Fibroblast of skin of abdomen (primary cell): ENCODE results near the gene ERG. TPM values are rescaled to one million over a fixed set of nuclear protein-coding genes. Genes with fewer than 3 reads are reported as not detected.

ENCODE experiments used
- DNase-seq: peaks from one replicate; pipeline ENCODE4 v3.0.0-alpha.2; 2013
- polyA plus RNA-seq, 2 experiments: library from polyadenylated mRNA; unstranded; fragments of 120-200 nt; gene quantifications; one replicate each; pipeline ENCODE4 v1.2.1, GENCODE V29; 2013; ENCODE audit not compliant: insufficient read length in 2 of 2

ERG gene
- 1.2 TPM for polyA plus RNA-seq (2013, experiment 1 of 2; ENCODE audit: insufficient read length)
- polyA plus RNA-seq (2013, experiment 2 of 2; ENCODE audit: insufficient read length) = 1.4 TPM

GRCh38 chr21:38498057-38498833 lies at the start of gene ERG:
TSS of gene ERG (minus strand) at chr21:38498477. CDS start at chr21:38498380, 97 bp downstream.
- no peak for DNase-seq

DNA sequence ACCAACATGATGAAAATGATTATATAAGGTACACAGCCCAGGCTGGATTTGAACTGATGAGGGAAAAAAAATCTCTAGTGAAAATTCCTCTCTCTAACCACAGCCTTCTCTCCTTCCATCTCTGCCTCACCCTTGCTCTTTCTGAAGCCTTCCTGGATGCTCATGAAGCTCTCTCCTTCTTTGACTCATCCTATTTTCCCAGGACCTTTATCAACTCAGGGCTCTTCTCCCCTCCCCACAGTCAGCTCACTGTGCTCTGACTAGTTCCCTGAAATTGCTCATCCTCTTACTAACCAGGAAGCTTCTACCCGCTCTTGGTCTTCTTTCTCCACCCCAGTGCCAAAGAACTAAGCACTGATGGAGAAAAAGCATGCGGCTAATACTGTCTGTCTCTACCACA lies 46.4 kb upstream of the ERG start:
- DNase-seq = peak; percentile 92

- DNase-seq = no peak
Measured at GRCh38 chr21:38542263-38542662, 44.0 kb upstream of the ERG start.

- DNase-seq = no peak
Measured at GRCh38 chr21:38538353-38538752, 40.1 kb upstream of the ERG start.

- no peak for DNase-seq
Measured at GRCh38 chr21:38534591-38534990, 36.3 kb upstream of the ERG start.

DNA sequence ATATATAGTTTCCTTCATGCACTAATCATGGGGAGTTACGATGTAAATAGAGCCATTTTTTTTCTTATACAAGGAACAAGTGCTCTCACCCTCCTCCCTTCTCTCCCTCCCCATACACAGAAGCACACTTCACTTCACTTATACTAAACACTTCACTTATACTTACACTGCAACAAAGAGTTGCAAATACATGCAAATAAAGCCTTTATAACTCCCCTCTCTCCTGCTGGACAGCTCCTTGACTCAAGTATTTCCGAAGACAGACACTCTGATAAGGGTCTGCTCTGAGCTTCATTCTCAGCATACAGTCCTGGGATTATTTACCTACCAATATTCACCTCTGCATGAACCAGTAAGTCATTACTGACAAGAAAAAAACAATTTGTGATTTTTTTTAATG lies 35.6 kb upstream of the ERG start:
- no peak for DNase-seq

DNA sequence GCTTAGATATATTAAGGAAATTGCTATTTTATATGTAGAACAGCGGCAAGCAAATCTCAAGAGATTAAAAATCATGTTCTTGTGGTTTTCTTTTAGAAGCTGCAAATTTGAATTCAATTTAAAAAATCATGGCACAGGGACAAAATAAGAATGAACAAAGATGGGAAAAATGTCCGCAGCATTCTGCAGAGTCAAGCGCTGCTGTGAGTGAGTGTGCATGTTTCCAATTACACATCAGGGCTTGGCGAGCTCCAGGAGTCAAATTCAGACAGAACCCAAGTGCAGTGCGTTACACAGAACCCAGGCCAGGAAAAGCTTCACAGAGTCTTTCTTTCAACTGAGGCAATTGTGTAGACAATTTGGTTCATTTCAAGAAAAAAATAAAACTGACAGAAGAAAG lies 33.3 kb upstream of the ERG start:
- DNase-seq = peak; percentile 83

- DNase-seq = peak; percentile 18
Measured at GRCh38 chr21:38531039-38531541, 32.8 kb upstream of the ERG start.

DNA sequence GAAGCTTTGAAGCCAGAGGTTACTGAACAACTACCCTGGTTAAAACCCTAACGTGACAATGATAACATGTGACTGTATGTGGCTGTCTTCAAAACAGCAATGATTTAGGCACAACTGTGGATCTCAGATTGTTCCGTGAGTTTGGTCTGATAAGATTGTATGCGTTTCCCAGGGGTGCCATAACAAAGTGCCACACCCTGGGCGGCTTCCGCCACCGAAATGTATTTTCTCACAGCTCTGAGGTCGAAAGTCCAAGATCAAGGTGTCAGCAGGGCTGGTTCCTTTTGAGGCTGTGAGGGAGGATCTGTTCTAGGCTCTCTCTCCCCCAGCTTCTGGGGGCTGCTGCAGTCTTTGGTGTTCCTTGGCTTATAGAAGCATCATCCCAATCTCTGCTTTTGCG lies 29.5 kb upstream of the ERG start:
- no peak for DNase-seq

GRCh38 chr21:38525454-38525853 lies 27.2 kb upstream of the ERG start:
- no peak for DNase-seq

GRCh38 chr21:38524168-38525153 lies 26.2 kb upstream of the ERG start:
- no peak for DNase-seq

DNA sequence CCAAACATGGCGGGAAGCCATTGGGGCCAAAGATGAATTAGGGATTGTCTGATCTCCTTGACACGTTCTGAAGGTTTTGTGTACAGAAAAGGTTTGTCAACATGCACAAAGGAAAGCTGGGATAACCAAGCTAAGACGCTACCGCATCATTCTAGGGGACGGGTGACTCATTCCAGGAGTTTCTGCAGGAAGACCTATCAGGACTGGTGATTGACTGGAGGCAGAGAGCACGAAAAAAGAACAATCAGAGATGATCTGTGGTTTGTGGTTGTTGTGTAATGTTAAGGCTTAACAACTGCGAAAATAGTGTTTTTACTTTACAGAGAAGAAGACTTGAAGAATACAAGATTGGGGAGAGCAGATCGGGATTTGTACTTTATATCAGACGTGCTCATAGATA lies 22.2 kb upstream of the ERG start:
- no peak for DNase-seq

- no peak for DNase-seq
Measured at GRCh38 chr21:38511662-38512243, 13.5 kb upstream of the ERG start.

GRCh38 chr21:38511198-38511597 lies 12.9 kb upstream of the ERG start:
- no peak for DNase-seq

DNA sequence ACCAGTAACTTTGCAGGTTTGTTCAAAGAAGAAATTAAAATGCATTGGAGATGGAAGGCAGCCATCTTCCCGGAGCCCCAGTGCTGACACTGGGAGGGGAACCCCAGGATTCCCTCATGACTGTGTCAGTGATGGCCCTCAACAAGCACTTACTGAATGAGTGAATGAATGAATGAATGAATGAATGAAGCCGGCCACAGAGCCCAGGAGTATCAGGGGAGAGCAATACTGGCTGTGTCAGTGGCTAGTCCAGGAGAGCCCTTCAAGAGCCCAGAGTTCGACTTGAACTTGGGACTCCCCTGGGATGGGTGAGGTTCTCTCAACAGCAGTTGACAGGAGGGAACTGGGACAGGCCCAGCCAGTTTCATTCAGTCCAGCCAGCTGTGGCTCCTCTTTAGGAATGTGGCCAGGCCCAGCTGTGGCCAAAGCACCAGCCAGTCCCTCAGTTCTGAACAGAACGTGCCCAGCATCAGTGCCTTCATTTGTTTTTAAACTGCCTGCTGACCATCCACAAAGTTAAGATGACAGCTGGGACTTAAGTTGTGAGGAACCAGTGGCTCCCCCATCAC lies 9.2 kb upstream of the ERG start:
- DNase-seq = no peak

GRCh38 chr21:38506661-38507281 lies 8.5 kb upstream of the ERG start:
- no peak for DNase-seq

DNA sequence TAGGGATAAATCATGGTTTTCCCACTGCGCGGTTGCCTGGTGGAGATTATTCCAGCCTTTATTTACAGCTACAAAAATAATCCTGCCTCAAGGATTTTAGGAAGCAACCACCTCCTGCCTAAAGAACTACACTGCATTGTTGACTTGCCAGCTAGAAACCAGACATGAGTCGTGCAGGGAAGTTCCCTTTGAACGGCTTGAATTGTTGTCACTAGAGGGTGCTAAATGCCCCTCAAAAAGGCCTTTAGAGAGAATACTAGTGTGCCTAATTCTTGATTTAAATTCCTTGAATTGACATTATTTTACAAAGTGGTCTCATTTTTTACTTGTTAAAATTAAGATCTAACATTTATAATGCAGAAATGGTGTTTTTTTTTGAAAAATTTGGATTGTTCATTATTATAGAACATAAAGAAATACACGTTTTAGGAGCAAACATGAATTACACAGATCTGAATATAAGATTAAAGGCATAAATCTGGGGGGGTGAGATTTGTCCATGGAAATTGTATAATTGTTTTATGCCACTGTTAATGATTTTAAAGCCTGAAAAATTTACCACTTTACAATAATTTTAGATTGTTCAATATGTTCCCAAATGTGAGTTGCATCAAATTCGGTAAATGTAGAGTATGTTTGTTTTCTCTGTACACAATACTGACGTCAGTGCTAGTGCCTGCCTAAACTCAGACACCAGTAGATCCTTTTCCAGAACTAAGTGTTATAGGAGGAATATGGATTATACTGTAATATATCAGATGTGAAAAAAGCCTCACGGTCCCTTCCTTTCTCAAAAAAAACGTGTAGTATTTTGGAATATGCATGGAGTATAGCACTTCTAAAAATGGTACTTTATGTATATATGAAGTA lies 7.6 kb upstream of the ERG start:
- DNase-seq = peak; percentile 78

DNA sequence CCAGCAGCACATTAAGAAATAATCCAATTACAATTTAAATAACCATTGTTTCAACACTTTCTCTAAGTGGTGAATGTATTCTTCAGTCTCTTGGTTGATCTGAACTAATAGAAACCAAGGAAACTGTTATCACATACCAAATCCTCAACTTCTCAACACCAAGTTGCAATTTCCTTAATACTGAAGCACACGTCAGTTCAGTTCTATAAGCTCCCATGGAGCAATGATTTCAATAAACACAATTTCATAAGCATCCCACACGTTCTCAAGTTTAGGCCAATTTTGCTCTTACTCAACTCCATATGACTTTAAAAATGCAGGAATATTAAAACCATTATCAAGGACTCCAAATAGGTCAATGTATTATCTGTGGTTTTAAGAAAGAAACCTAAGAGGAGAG lies 5.8 kb upstream of the ERG start:
- no peak for DNase-seq

GRCh38 chr21:38503583-38503982 lies 5.3 kb upstream of the ERG start:
- DNase-seq = peak; percentile 83

- DNase-seq = no peak
Measured at GRCh38 chr21:38500073-38500472, 1.8 kb upstream of the ERG start.

DNA sequence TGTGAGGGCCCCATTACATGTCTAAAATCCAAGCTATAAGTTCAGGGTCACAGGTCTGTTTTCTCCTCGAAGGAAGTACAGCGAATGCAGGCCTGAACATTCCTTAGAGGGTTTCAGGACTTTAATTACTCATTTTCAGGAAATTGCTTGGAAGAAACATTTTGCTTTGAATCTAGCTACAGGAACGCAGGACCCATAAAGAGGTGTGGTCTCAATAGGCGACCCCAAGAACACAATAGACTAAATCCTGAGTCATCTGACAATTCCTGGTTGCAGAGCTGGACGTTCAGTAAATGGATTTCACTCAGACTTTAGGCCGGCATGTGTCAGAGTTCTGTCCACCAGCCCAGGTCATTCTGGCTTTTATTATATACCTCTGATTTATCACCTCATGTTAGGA lies 1.0 kb upstream of the ERG start:
- DNase-seq = no peak
